Hepatocyte (in vitro differentiated cells): Measurements from ENCODE around the gene DENND4A. TPM values are rescaled to one million over a fixed set of nuclear protein-coding genes. Genes with fewer than 3 reads are reported as not detected.

Experiments used
- DNase-seq: peaks from one replicate; pipeline ENCODE4 v3.0.0-alpha.2; 2016; ENCODE audit warnings: low spot score
- H2AFZ ChIP-seq: fragments of 200-600 bp; sonication (generic); 2 replicates; pipeline ENCODE4 v1.6.0; 2016; ENCODE audit warnings: antibody characterized with exemption, mild to moderate bottlenecking
- H3K27ac ChIP-seq: fragments of 200-600 bp; sonication (generic); 2 replicates; pipeline ENCODE4 v1.5.1; 2016; ENCODE audit warnings: mild to moderate bottlenecking
- H3K27me3 ChIP-seq: fragments of 200-600 bp; sonication (generic); 2 replicates; pipeline ENCODE4 v1.6.1; 2016
- H3K36me3 ChIP-seq: fragments of 200-600 bp; sonication (generic); replicated peaks from 2 replicates; pipeline ENCODE4 v1.5.1; 2016; ENCODE audit warnings: low read depth; ENCODE audit not compliant: insufficient read depth
- H3K4me1 ChIP-seq: fragments of 200-600 bp; sonication (generic); 2 replicates; pipeline ENCODE4 v1.5.1; 2016; ENCODE audit warnings: mild to moderate bottlenecking, moderate library complexity; ENCODE audit not compliant: insufficient read depth
- H3K4me2 ChIP-seq: fragments of 200-600 bp; sonication (generic); 2 replicates; pipeline ENCODE4 v1.6.0; 2016
- H3K4me3 ChIP-seq: fragments of 200-600 bp; sonication (generic); 2 replicates; pipeline ENCODE4 v1.5.1; 2016; ENCODE audit warnings: mild to moderate bottlenecking
- H3K79me2 ChIP-seq: fragments of 200-600 bp; sonication (generic); 2 replicates; pipeline ENCODE4 v1.6.0; 2017; ENCODE audit warnings: mild to moderate bottlenecking
- H3K9me2 ChIP-seq: fragments of 200-600 bp; sonication (generic); replicated peaks from 2 replicates; pipeline ENCODE4 v1.6.0; 2017; ENCODE audit warnings: mild to moderate bottlenecking; ENCODE audit not compliant: insufficient read depth
- H3K9me3 ChIP-seq: fragments of 200-600 bp; sonication (generic); 2 replicates; pipeline ENCODE4 v1.5.1; 2016; ENCODE audit warnings: low read depth, mild to moderate bottlenecking
- H4K20me1 ChIP-seq: fragments of 200-600 bp; sonication (generic); 2 replicates; pipeline ENCODE4 v1.6.0; 2016; ENCODE audit warnings: mild to moderate bottlenecking; ENCODE audit not compliant: insufficient read depth, poor library complexity, severe bottlenecking
- CTCF ChIP-seq: fragments of 200-600 bp; sonication (generic); IDR thresholded peaks from 2 replicates; pipeline ENCODE4 v1.5.1; 2016; ENCODE audit warnings: antibody characterized with exemption, mild to moderate bottlenecking; ENCODE audit not compliant: poor library complexity
- EZH2 ChIP-seq: fragments of 200-600 bp; sonication (generic); IDR thresholded peaks from 2 replicates; pipeline ENCODE4 v1.6.1; 2016; ENCODE audit warnings: antibody characterized with exemption, mild to moderate bottlenecking, borderline replicate concordance
- EZH2phosphoT487 ChIP-seq: fragments of 200-600 bp; sonication (generic); IDR thresholded peaks from one replicate; pipeline ENCODE4 v1.6.1; 2018; ENCODE audit warnings: antibody characterized with exemption, mild to moderate bottlenecking, low read depth, moderate library complexity; ENCODE audit not compliant: unreplicated experiment, severe bottlenecking
- WGBS: methylation state at CpG from one replicate; pipeline ENCODE4 v1.1.6; 2016; ENCODE audit warnings: low lambda C conversion rate; ENCODE audit errors: missing lambda C conversion rate; 5-methylcytosine and 5-hydroxymethylcytosine counted together
- polyA plus RNA-seq: library from polyadenylated mRNA; unstranded; fragments of >200 nt; fragmentation: Nextera tagmentation; extraction: Ambion mirVana; gene quantifications from 2 replicates; pipeline ENCODE4 v1.2.1, GENCODE V29; 2016
- total RNA-seq: library from RNA; depleted of rRNA; stranded (reverse); fragments of >200 nt; gene quantifications from 2 replicates; pipeline ENCODE4 v1.2.3, GENCODE V29; 2014

The DENND4A gene
- total and polyA plus RNA-seq, 2 experiments from 2014 or later: 3.2 to 20.7 TPM

DNA sequence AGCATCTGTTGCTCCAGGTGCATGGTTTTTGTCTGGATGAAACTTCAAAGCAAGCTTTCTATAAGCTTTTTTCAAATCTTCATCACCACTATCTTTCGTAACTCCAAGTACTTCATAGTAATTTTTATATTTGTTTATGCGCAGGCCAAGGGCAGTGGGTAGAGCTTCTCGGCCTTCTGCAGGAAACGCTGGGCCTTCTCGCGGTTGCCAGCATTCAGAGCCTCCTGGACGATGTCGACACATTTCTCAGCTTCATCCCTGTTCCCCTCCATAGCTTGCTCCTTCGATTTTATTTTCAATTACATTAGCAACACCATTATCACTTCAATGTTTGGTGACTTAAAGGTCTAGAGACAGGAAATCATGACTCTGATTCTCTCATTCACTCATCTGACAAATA, 20.2 kb downstream of the DENND4A start:
- no peaks in the 10 kb centered on the region for H3K9me2 ChIP-seq
- no peaks in the 10 kb centered on the region for H3K36me3 ChIP-seq
- no peak overlapping the region for H2AFZ ChIP-seq
- no peak overlapping the region for H3K4me3 ChIP-seq
- H3K4me1 ChIP-seq: peaks cover 9% of the 10 kb centered on the region
- no peaks in the 10 kb centered on the region for H3K27me3 ChIP-seq
- H3K4me2 ChIP-seq: no peak overlapping the region
- WGBS: 91% methylated on average over 9 of the region's 9 CpGs
- H3K9me3 ChIP-seq: no peaks in the 10 kb centered on the region
- H4K20me1 ChIP-seq: no peaks in the 10 kb centered on the region
- no peak overlapping the region for H3K27ac ChIP-seq
- DNase-seq: no peak
- no peak for TF ChIP-seq EZH2
- TF ChIP-seq EZH2phosphoT487: no peak
- no peak for TF ChIP-seq CTCF
- peaks cover 71% of the 10 kb centered on the region for H3K79me2 ChIP-seq

- H3K36me3 ChIP-seq: no peaks in the 10 kb centered on the region
- 72% methylated on average over 3 of the region's 3 CpGs for WGBS
- no peak overlapping the region for H3K4me3 ChIP-seq
- TF ChIP-seq EZH2phosphoT487 (no peak), CTCF (no peak), EZH2 (no peak)
- H3K27ac ChIP-seq: no peak overlapping the region
- H2AFZ ChIP-seq: no peak overlapping the region
- H3K79me2 ChIP-seq: peaks cover 58% of the 10 kb centered on the region
- no peaks in the 10 kb centered on the region for H3K9me2 ChIP-seq
- H3K9me3 ChIP-seq: no peaks in the 10 kb centered on the region
- H3K4me1 ChIP-seq: peaks cover 9% of the 10 kb centered on the region
- no peak overlapping the region for H3K4me2 ChIP-seq
- H4K20me1 ChIP-seq: no peaks in the 10 kb centered on the region
- H3K27me3 ChIP-seq: no peaks in the 10 kb centered on the region
- no peak for DNase-seq
Measured at GRCh38 chr15:65769482-65769881, 22.6 kb downstream of the DENND4A start.

GRCh38 chr15:65767895-65768294, 24.2 kb downstream of the DENND4A start:
- WGBS: 98% methylated on average over 8 of the region's 8 CpGs
- Histone ChIP-seq H3K9me2 (no peaks in the 10 kb centered on the region), H3K27me3 (no peaks in the 10 kb centered on the region), H3K79me2 (peaks cover 59% of the 10 kb centered on the region), H2AFZ (no peak overlapping the region), H3K4me2 (no peak overlapping the region), H3K4me1 (peaks cover 9% of the 10 kb centered on the region), H3K9me3 (no peaks in the 10 kb centered on the region), H3K36me3 (no peaks in the 10 kb centered on the region), H4K20me1 (no peaks in the 10 kb centered on the region), H3K27ac (no peak overlapping the region), H3K4me3 (no peak overlapping the region)
- no peak for DNase-seq
- no peak for TF ChIP-seq EZH2

GRCh38 chr15:65767264-65767595, 24.9 kb downstream of the DENND4A start:
- Histone ChIP-seq H3K36me3 (no peaks in the 10 kb centered on the region), H3K27me3 (no peaks in the 10 kb centered on the region), H3K4me3 (no peak overlapping the region), H3K9me2 (no peaks in the 10 kb centered on the region), H3K9me3 (no peaks in the 10 kb centered on the region), H2AFZ (no peak overlapping the region), H3K4me1 (peaks cover 9% of the 10 kb centered on the region), H3K4me2 (no peak overlapping the region), H3K27ac (peak overlapping the region; percentile 22), H3K79me2 (peaks cover 63% of the 10 kb centered on the region), H4K20me1 (no peaks in the 10 kb centered on the region)
- TF ChIP-seq EZH2: no peak
- TF ChIP-seq EZH2phosphoT487: no peak
- TF ChIP-seq CTCF: no peak
- no peak for DNase-seq
